NCI-H2081 (cell line): ENCODE results near the gene PPP6R3.
"Not testable (repeated sequence)": the region's sequence is repeated elsewhere in the genome, so short reads cannot be mapped to it uniquely, and the experiment has no call there.

Experiments
- DNase-seq, 2 experiments: peaks; one replicate each; lab custom pipeline; 2025; lab: John Stamatoyannopoulos, UW

Gene PPP6R3

GRCh38 chr11:68457216-68457897 is 3.2 kb upstream of the PPP6R3 start:
- no peak for DNase-seq

GRCh38 chr11:68457898-68458249 is 2.7 kb upstream of the PPP6R3 start:
- DNase-seq = no peak

- DNase-seq = peak in 1 of 2 experiments; percentile 17
These were observed 2.2 kb upstream of the PPP6R3 start for GRCh38 chr11:68458340-68458739.

- peak; percentile 98 for DNase-seq
These were observed 439 bp upstream of the PPP6R3 start for GRCh38 chr11:68459886-68460740.

- DNase-seq = no peak
These were observed 994 bp downstream of the PPP6R3 start for GRCh38 chr11:68461575-68461917.

GRCh38 chr11:68463714-68464113 is 3.2 kb downstream of the PPP6R3 start:
- no peak for DNase-seq

GRCh38 chr11:68467201-68467834 is 6.8 kb downstream of the PPP6R3 start:
- DNase-seq = no peak

- DNase-seq = no peak
These were observed 7.8 kb downstream of the PPP6R3 start for GRCh38 chr11:68468217-68468828.

- DNase-seq = no peak
These were observed 8.6 kb downstream of the PPP6R3 start for GRCh38 chr11:68469122-68469521.

- DNase-seq = no peak
These were observed 9.1 kb downstream of the PPP6R3 start for GRCh38 chr11:68469642-68470041.

GRCh38 chr11:68470304-68470811 is 9.8 kb downstream of the PPP6R3 start:
- DNase-seq = no peak

GRCh38 chr11:68471360-68472340 is 11.1 kb downstream of the PPP6R3 start:
- no peak for DNase-seq

GRCh38 chr11:68472778-68473177 is 12.2 kb downstream of the PPP6R3 start:
- DNase-seq = no peak

GRCh38 chr11:68473693-68474092 is 13.1 kb downstream of the PPP6R3 start:
- no peak for DNase-seq

GRCh38 chr11:68475626-68476025 is 15.1 kb downstream of the PPP6R3 start:
- not testable (repeated sequence) for DNase-seq

GRCh38 chr11:68479390-68479789 is 18.8 kb downstream of the PPP6R3 start:
- no peak for DNase-seq

GRCh38 chr11:68480193-68480592 is 19.6 kb downstream of the PPP6R3 start:
- DNase-seq = no peak

GRCh38 chr11:68480852-68481510 is 20.4 kb downstream of the PPP6R3 start:
- DNase-seq = no peak

GRCh38 chr11:68481579-68482240 is 21.2 kb downstream of the PPP6R3 start:
- peak in 1 of 2 experiments; percentile 9 for DNase-seq

GRCh38 chr11:68488623-68489022 is 28.1 kb downstream of the PPP6R3 start:
- no peak for DNase-seq
